GM12878 (cell line): ENCODE measurements around the gene UBE2Z.

Experiments
- CTCF ChIP-seq, 3 experiments: IDR thresholded peaks in 2 of 3; conservative IDR thresholded peaks in 1 of 3; 2 replicates each; pipeline ENCODE4 v1.5.1; 2011; ENCODE audit warnings: low read depth in 3 of 3, low read length in 3 of 3, mild to moderate bottlenecking in 3 of 3, control low read depth in 2 of 3, moderate library complexity in 2 of 3, inconsistent platforms in 1 of 3, mixed read lengths in 1 of 3; ENCODE audit not compliant: control insufficient read depth in 2 of 3, insufficient read depth in 1 of 3; ENCODE audit errors: extremely low read depth in 1 of 3
- EGR1 ChIP-seq, 2 experiments: IDR thresholded peaks; 1 replicate in 1 of 2; 2 replicates in 1 of 2; pipeline ENCODE4 v1.6.1; 2011 to 2012; ENCODE audit warnings: low read depth in 2 of 2, low read length in 2 of 2, borderline replicate concordance in 1 of 2, mild to moderate bottlenecking in 1 of 2, moderate library complexity in 1 of 2
- FOS ChIP-seq: IDR thresholded peaks from 3 replicates; pipeline ENCODE4 v1.6.1; 2011; ENCODE audit warnings: borderline replicate concordance; ENCODE audit not compliant: insufficient read length; ENCODE audit errors: extremely low read depth
- MXI1 ChIP-seq: fragments of 150-350 bp; IDR thresholded peaks from 2 replicates; pipeline ENCODE4 v1.6.1; 2011; ENCODE audit warnings: low read depth, mild to moderate bottlenecking, inconsistent platforms, low read length, improper control_type of control experiment
- PBX3 ChIP-seq: IDR thresholded peaks from 2 replicates; pipeline ENCODE4 v1.6.1; 2011; ENCODE audit warnings: mild to moderate bottlenecking, low read depth, low read length, moderate library complexity; ENCODE audit not compliant: insufficient replicate concordance
- POLR2A ChIP-seq: IDR thresholded peaks from 2 replicates; pipeline ENCODE4 v1.6.1; 2011; ENCODE audit warnings: low read depth, mild to moderate bottlenecking, low read length
- POLR2AphosphoS2 ChIP-seq: IDR thresholded peaks from 2 replicates; pipeline ENCODE4 v1.6.1; 2011; ENCODE audit warnings: low read depth, mild to moderate bottlenecking, low read length, improper control_type of control experiment, moderate library complexity
- RFX5 ChIP-seq: IDR thresholded peaks from 2 replicates; pipeline ENCODE4 v1.6.1; 2011; ENCODE audit warnings: low read depth, low read length, improper control_type of control experiment
- TAF1 ChIP-seq: IDR thresholded peaks from 2 replicates; pipeline ENCODE4 v1.6.1; 2011; ENCODE audit warnings: mild to moderate bottlenecking, low read depth, low read length, borderline replicate concordance
- TARDBP ChIP-seq: IDR thresholded peaks from 2 replicates; pipeline ENCODE4 v1.6.1; 2016; ENCODE audit warnings: borderline replicate concordance

GRCh38 chr17:48954300-48954755 is 46.1 kb downstream of the UBE2Z start:
- TF ChIP-seq MXI1 (no peak), TARDBP (no peak), FOS (no peak), RFX5 (no peak), EGR1 (IDR thresholded peaks at IDR 0.05; ENCODE audit: borderline replicate concordance in 1 of 2, low read depth in 2 of 2, low read length in 2 of 2) (no peak), PBX3 (no peak), POLR2AphosphoS2 (no peak), TAF1 (no peak), CTCF (IDR thresholded peaks at IDR 0.05 in 2 of 3, conservative IDR thresholded peaks at IDR 0.05 in 1 of 3; ENCODE audit: control insufficient read depth in 2 of 3, extremely low read depth in 1 of 3, insufficient read depth in 1 of 3, low read depth in 3 of 3, low read length in 3 of 3) (peak in 2 of 3 experiments; percentile 20 to 33; a peak in 2 of 6 replicates), POLR2A (no peak)
